Measurements from ENCODE around the gene KHDC1.
A peak's percentile ranks its signal among the peaks of the same experiment; 100 is the strongest.
"Not testable (repeated sequence)": the region's sequence is repeated elsewhere in the genome, so short reads cannot be mapped to it uniquely, and the experiment has no call there.

Gene KHDC1

GRCh38 chr6:73299151-73299971 lies 36.4 kb upstream of the KHDC1 start:
- H3K4me3 ChIP-seq (ENCODE audit: low read depth, low read length), result peak overlapping the region; percentile 36
- TF ChIP-seq CTCF (IDR thresholded peaks at IDR 0.05; ENCODE audit: low read depth, low read length, missing control alignments), result no peak
- in situ Hi-C loops (cut with HindIII; ENCODE audit: low sequenced_read_pairs), result no loop called here
- no peak for DNase-seq (ENCODE audit: low read depth)

GRCh38 chr6:73293331-73293730 lies 30.3 kb upstream of the KHDC1 start:
- no peak for DNase-seq (ENCODE audit: low read depth)
- TF ChIP-seq CTCF (IDR thresholded peaks at IDR 0.05; ENCODE audit: low read depth, low read length, missing control alignments), result no peak

GRCh38 chr6:73290435-73290834 lies 27.4 kb upstream of the KHDC1 start:
- no peak overlapping the region for H3K4me3 ChIP-seq (ENCODE audit: low read depth, low read length)
- no peak for DNase-seq (ENCODE audit: low read depth)
- no peak for TF ChIP-seq CTCF (IDR thresholded peaks at IDR 0.05; ENCODE audit: low read depth, low read length, missing control alignments)
- in situ Hi-C loops (cut with HindIII; ENCODE audit: low sequenced_read_pairs), result no loop called here

More at GRCh38 chr6:73293331-73293730, 30.3 kb upstream of the KHDC1 start:
- in situ Hi-C loops (cut with HindIII; ENCODE audit: low sequenced_read_pairs), result no loop called here
- no peak overlapping the region for H3K4me3 ChIP-seq (ENCODE audit: low read depth, low read length)

- DNase-seq (ENCODE audit: low read depth), result no peak
- in situ Hi-C loops (cut with HindIII; ENCODE audit: low sequenced_read_pairs), result no loop called here
- H3K4me3 ChIP-seq (ENCODE audit: low read depth, low read length), result no peak overlapping the region
- TF ChIP-seq CTCF (IDR thresholded peaks at IDR 0.05; ENCODE audit: low read depth, low read length, missing control alignments), result no peak
These were observed 23.8 kb upstream of the KHDC1 start for GRCh38 chr6:73286752-73287151.

- TF ChIP-seq CTCF (IDR thresholded peaks at IDR 0.05; ENCODE audit: low read depth, low read length, missing control alignments), result peak; percentile 52
- no peak overlapping the region for H3K4me3 ChIP-seq (ENCODE audit: low read depth, low read length)
- in situ Hi-C loops (cut with HindIII; ENCODE audit: low sequenced_read_pairs), result no loop called here
- DNase-seq (ENCODE audit: low read depth), result peak; percentile 48
These were observed 22.8 kb upstream of the KHDC1 start for GRCh38 chr6:73285674-73286283.

GRCh38 chr6:73282871-73283270 lies 19.9 kb upstream of the KHDC1 start:
- TF ChIP-seq CTCF (IDR thresholded peaks at IDR 0.05; ENCODE audit: low read depth, low read length, missing control alignments), result no peak
- no peak overlapping the region for H3K4me3 ChIP-seq (ENCODE audit: low read depth, low read length)
- DNase-seq (ENCODE audit: low read depth), result no peak
- in situ Hi-C loops (cut with HindIII; ENCODE audit: low sequenced_read_pairs), result no loop called here

- H3K4me3 ChIP-seq (ENCODE audit: low read depth, low read length); DNase-seq (ENCODE audit: low read depth); in situ Hi-C loops (cut with HindIII; ENCODE audit: low sequenced_read_pairs): not testable (repeated sequence)
These were observed 18.7 kb upstream of the KHDC1 start for GRCh38 chr6:73281684-73282083.

GRCh38 chr6:73269296-73269695 lies 6.3 kb upstream of the KHDC1 start:
- DNase-seq (ENCODE audit: low read depth); in situ Hi-C loops (cut with HindIII; ENCODE audit: low sequenced_read_pairs); H3K4me3 ChIP-seq (ENCODE audit: low read depth, low read length): not testable (repeated sequence)

- in situ Hi-C loops (cut with HindIII; ENCODE audit: low sequenced_read_pairs); DNase-seq (ENCODE audit: low read depth); H3K4me3 ChIP-seq (ENCODE audit: low read depth, low read length): not testable (repeated sequence)
These were observed 5.9 kb upstream of the KHDC1 start for GRCh38 chr6:73268896-73269295.
